Activated naive CD8-positive, alpha-beta T cell treated with anti-CD3 and anti-CD28 coated beads, Interleukin-2, amount 50 U/mL, for 24 hours (primary cell): ENCODE data around the gene COL4A1.

Experiments
- ATAC-seq: fragments of 150-1000 bp; cut with Tn5 transposase; one replicate; pipeline ENCODE4 v1.10.0; 2021
- DNase-seq: peaks from one replicate; pipeline ENCODE4 v3.0.0; 2021
- H3K27ac Mint-ChIP-seq: one replicate; pipeline ENCODE4 v1.8.0; 2021; ENCODE audit warnings: mild to moderate bottlenecking, mixed read lengths
- H3K27me3 Mint-ChIP-seq: one replicate; pipeline ENCODE4 v1.8.0; 2021; ENCODE audit warnings: mixed read lengths
- H3K36me3 Mint-ChIP-seq: one replicate; pipeline ENCODE4 v1.8.0; 2021; ENCODE audit warnings: low read depth, mixed read lengths
- H3K4me1 Mint-ChIP-seq: one replicate; pipeline ENCODE4 v1.8.0; 2021; ENCODE audit warnings: mixed read lengths
- H3K4me3 Mint-ChIP-seq: one replicate; pipeline ENCODE4 v1.8.0; 2021; ENCODE audit warnings: mild to moderate bottlenecking, moderate library complexity, mixed read lengths
- H3K9me3 Mint-ChIP-seq: one replicate; pipeline ENCODE4 v1.8.0; 2021; ENCODE audit warnings: mixed read lengths

The COL4A1 gene

DNA sequence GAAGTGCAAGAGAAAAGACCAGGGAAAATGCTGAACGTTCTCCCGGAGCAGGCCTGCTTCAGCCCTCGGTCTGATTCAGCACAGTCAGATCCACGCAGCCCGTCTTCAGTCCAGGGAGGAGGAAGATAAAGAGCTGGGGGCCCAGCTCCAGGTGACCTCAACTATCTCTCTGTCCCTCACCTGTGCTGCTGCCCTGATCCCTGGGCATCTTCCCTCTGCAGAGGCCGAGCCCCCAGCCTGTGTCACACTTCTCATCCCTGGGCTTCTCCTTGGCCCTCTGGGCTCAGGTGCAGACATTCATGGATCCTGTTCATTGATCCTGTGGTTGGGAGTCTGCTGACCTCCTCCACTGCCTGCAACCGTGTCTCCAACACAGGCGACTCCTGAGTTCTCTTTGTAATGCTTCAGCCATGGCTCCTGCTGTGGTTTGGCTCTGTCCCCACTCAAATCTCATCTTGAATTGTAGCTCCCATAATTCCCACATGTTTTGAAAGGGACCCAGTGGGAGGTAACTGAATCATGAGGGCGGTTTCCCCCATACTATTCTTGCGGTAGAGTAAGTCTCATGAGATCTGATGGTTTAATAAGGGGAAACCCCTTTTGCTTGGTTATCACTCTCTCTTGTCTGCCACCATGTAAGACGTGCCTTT, 28.0 kb upstream of the COL4A1 start:
- no peak overlapping the region for H3K4me3 Mint-ChIP-seq
- H3K9me3 Mint-ChIP-seq, result no peaks in the 10 kb centered on the region
- peaks cover 12% of the 10 kb centered on the region for H3K4me1 Mint-ChIP-seq
- ATAC-seq, result no peak
- peaks cover 28% of the 10 kb centered on the region for H3K27me3 Mint-ChIP-seq
- H3K27ac Mint-ChIP-seq, result no peak overlapping the region
- DNase-seq, result no peak
- H3K36me3 Mint-ChIP-seq, result no peaks in the 10 kb centered on the region

DNA sequence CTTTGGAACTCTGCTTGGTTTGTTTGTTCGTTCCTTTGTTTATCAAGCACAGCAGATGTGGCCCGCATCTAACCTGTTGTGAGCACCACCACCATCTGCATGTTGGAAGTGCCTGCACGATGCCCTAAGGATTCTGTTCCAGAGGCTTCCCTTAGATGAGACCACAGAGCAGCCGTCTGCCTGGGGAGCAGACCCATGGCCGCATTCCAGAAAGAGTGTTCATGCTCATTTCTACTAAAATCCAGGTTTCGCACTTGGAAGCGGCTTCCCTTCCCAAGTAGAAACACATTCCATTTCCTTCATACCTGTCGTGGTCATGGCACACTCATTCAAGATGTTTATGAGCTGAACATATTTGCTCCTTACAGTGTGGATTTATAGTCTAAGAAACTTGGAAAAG, 27.3 kb upstream of the COL4A1 start:
- no peak overlapping the region for H3K4me3 Mint-ChIP-seq
- peaks cover 6% of the 10 kb centered on the region for H3K4me1 Mint-ChIP-seq
- ATAC-seq (no peak), DNase-seq (no peak)
- H3K9me3 Mint-ChIP-seq, result no peaks in the 10 kb centered on the region
- peaks cover 25% of the 10 kb centered on the region for H3K27me3 Mint-ChIP-seq
- H3K36me3 Mint-ChIP-seq, result no peaks in the 10 kb centered on the region
- no peak overlapping the region for H3K27ac Mint-ChIP-seq

DNA sequence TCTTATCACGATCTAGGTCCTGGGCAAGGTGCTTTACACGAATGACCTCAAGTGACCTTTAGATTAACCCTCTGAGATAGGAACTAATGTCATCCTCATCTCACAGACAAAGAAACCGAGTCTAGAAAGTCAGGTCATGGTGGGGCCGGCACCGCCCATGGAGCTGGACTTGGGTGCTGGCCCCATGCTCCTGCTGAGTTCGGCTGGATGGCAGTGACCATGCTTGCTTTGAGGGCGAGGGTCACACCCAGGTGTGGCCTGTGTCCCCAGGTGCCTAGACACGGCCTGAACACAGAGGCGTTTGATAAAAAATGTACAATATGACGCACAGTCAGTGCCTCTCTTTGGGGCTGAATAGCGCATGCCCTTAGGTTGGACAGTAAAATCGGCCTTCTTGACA, 26.9 kb upstream of the COL4A1 start:
- ATAC-seq (no peak), DNase-seq (no peak)
- Mint-ChIP-seq H3K9me3 (no peaks in the 10 kb centered on the region), H3K4me1 (peaks cover 3% of the 10 kb centered on the region), H3K36me3 (no peaks in the 10 kb centered on the region), H3K4me3 (no peak overlapping the region), H3K27ac (no peak overlapping the region), H3K27me3 (peaks cover 23% of the 10 kb centered on the region)

DNA sequence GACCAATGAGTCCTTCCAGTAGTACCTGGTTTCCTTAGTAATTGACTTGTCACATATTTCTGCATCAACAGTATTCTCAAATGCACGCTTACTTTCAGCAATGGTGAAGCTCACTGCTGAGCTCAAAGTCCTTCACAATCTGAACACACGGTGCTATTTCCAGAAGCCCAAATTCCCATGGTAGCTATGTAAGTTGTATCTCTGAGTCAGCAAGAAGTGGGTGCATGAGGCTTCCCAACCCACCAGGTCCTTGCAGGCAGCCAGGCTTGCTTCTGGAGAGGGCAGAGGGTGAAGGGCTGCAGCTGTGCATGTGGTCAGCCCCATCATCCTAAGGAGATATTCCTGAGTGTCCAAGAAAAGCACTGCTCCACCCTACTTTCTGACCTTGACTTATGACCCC, 25.8 kb upstream of the COL4A1 start:
- no peaks in the 10 kb centered on the region for H3K4me1 Mint-ChIP-seq
- H3K27ac Mint-ChIP-seq, result no peak overlapping the region
- no peak overlapping the region for H3K4me3 Mint-ChIP-seq
- H3K27me3 Mint-ChIP-seq, result peaks cover 19% of the 10 kb centered on the region
- H3K9me3 Mint-ChIP-seq, result no peaks in the 10 kb centered on the region
- H3K36me3 Mint-ChIP-seq, result no peaks in the 10 kb centered on the region
- no peak for DNase-seq
- ATAC-seq, result no peak

DNA sequence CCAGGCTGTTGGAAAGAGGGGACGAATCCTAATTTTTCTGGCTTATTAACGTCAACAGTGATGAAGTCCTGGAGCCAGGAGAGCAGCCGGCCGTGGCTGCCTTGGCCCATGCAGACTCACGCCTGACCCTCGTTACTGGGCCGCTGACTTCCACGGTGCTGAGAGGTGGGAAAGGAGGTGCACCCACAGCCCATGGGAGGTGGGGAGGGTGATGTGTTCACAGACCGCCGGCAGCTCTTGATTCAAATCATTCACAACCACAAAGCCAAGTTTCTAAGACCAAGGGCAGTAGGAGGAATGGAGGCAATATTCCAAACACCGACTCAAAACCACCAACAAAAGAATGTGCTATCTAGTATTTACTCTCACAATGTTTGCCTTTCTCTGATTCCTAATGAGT, 24.4 kb upstream of the COL4A1 start:
- H3K36me3 Mint-ChIP-seq, result no peaks in the 10 kb centered on the region
- H3K4me3 Mint-ChIP-seq, result no peak overlapping the region
- H3K27me3 Mint-ChIP-seq, result peaks cover 28% of the 10 kb centered on the region
- no peak overlapping the region for H3K27ac Mint-ChIP-seq
- H3K4me1 Mint-ChIP-seq, result no peaks in the 10 kb centered on the region
- DNase-seq, result no peak
- no peaks in the 10 kb centered on the region for H3K9me3 Mint-ChIP-seq
- no peak for ATAC-seq

DNA sequence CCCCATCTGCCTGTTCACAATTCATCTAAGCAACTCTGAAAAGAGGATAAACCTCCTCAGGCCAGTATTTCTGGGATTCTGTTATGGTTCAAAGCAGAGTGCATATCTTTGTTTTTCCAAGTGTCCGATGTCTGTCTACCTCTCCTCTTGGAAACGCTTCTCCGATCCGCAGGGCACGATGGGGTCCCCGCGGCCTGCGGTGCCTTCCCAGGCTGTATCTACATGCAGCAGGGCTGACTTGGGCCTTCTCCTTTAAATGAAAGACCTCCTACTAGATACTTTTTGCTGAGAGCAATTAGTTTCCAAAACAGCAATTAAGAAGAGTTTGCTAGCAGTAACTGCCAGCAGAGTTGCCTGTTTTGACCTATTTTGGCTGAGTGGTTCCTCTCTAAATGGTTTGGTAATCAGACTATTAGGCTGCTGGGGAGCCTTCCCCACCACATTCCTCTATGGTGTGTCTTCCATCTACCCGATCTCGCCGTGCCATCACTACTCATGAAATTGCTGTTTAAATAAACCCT, 23.6 kb upstream of the COL4A1 start:
- no peak for DNase-seq
- peaks cover 33% of the 10 kb centered on the region for H3K27me3 Mint-ChIP-seq

DNA sequence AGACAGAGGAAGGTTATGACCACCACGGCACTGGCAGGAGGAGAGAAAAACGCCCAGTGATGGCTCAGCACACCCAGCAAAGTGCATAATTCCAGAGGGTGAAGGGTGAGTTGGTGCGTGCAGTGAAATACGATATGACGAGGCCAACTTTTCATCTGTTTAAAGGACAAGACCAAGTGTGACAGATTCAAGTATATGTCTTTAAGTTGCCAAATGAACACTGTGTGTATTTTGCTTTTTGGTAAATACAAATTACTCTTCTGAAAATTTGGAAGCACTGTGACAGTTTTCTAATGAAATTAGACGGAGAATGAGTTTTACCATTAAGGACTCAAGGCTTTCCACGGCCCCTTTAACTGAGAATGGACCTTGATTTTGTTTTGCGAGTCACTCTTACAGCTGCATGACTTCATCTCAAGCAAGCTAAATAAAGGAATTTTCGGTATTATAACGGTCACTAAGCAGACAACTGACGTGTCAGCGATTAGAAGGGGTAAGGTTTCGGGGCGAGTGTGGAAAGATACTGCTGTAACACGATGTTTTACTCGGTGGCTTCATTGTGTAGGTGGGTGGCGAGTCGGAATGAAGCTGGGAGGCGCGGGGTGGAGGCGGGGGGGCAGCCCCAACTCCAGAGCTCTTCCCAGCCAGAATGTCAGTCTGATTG, 23.0 kb upstream of the COL4A1 start:
- Mint-ChIP-seq H3K36me3 (no peaks in the 10 kb centered on the region), H3K27me3 (peaks cover 36% of the 10 kb centered on the region), H3K4me1 (no peaks in the 10 kb centered on the region), H3K4me3 (no peak overlapping the region), H3K9me3 (no peaks in the 10 kb centered on the region), H3K27ac (no peak overlapping the region)
- ATAC-seq, result no peak
- no peak for DNase-seq

More for the DNA sequence above, 23.6 kb upstream of the COL4A1 start:
- Mint-ChIP-seq H3K9me3 (no peaks in the 10 kb centered on the region), H3K36me3 (no peaks in the 10 kb centered on the region), H3K4me3 (no peak overlapping the region), H3K27ac (no peak overlapping the region), H3K4me1 (no peaks in the 10 kb centered on the region)
- ATAC-seq, result no peak

DNA sequence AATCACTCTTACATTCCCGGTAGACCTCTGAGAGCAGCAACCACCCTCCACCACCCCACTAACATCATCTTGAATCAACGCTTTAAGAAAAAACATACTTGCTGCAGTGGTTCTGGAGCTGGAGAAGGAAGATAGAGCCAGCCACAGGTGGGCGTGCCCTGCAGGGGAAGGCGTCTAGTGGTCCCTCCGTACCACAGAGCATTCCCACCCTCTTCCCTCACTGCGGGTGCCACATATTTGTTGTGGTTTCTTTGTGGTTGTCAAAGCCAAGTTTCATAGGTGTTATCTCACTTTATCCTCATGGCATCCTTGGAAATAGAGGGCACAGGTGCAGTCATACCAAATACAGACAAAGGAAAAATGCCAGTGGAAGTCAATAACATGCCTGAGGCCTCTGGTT, 22.3 kb upstream of the COL4A1 start:
- H3K4me1 Mint-ChIP-seq, result no peaks in the 10 kb centered on the region
- H3K4me3 Mint-ChIP-seq, result no peak overlapping the region
- no peak overlapping the region for H3K27ac Mint-ChIP-seq
- peaks cover 36% of the 10 kb centered on the region for H3K27me3 Mint-ChIP-seq
- H3K36me3 Mint-ChIP-seq, result no peaks in the 10 kb centered on the region
- no peak for DNase-seq
- H3K9me3 Mint-ChIP-seq, result no peaks in the 10 kb centered on the region
- no peak for ATAC-seq

DNA sequence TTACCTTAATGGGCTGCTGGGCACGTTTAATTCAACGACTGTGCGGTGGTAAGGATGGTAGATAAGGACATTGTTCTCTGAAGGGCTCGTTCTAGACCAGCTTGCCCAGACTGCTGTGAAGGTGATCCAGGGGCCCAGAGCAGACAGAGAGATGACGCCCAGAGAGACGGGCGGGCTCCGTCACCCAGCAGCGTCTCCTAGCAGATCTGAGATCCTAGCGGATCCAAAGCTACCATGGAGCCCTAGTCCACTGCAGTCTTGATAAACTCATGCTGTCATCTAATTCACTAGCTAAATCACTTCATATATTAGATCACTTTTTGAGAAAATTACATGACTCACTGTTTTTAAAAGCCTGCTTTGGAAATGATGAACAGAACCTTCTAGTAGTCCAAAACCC, 21.6 kb upstream of the COL4A1 start:
- Mint-ChIP-seq H3K4me3 (no peak overlapping the region), H3K27ac (no peak overlapping the region), H3K27me3 (peaks cover 39% of the 10 kb centered on the region), H3K4me1 (no peaks in the 10 kb centered on the region), H3K9me3 (no peaks in the 10 kb centered on the region), H3K36me3 (no peaks in the 10 kb centered on the region)
- DNase-seq, result no peak
- no peak for ATAC-seq

DNA sequence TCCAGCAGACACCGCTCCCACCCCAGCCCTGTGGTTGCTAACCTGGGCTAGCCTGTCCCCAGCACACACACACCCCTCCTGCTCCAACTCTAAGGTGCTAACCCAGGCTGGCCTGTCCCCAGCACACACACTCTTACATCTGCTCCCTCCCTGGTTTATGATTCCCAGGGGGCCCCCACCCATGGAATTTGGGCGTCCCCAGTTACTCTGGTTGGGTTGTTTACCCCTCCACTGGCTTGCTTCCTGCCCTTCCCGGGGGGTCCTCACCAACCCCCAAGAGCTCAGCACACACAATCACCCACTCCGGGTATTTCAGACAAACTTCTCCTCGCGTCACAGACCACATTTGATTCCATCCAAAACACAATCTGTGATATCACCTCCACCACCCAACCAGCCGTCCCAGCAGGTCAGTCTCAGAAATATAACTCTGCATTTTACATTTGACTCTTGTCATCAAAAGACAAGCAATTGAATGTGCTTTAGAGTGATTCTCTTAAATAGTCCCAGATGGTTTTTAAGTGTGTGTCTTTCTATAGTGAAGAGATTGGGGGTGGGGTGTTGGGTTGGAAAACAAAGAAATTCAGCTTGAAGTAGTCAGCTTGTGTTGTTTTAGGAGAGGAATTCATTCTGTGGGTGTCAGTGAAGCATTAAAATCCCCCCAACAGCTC, 20.2 kb upstream of the COL4A1 start:
- Mint-ChIP-seq H3K36me3 (no peaks in the 10 kb centered on the region), H3K9me3 (no peaks in the 10 kb centered on the region), H3K27me3 (peaks cover 43% of the 10 kb centered on the region), H3K4me3 (no peak overlapping the region), H3K4me1 (no peaks in the 10 kb centered on the region), H3K27ac (no peak overlapping the region)
- DNase-seq (no peak), ATAC-seq (no peak)

DNA sequence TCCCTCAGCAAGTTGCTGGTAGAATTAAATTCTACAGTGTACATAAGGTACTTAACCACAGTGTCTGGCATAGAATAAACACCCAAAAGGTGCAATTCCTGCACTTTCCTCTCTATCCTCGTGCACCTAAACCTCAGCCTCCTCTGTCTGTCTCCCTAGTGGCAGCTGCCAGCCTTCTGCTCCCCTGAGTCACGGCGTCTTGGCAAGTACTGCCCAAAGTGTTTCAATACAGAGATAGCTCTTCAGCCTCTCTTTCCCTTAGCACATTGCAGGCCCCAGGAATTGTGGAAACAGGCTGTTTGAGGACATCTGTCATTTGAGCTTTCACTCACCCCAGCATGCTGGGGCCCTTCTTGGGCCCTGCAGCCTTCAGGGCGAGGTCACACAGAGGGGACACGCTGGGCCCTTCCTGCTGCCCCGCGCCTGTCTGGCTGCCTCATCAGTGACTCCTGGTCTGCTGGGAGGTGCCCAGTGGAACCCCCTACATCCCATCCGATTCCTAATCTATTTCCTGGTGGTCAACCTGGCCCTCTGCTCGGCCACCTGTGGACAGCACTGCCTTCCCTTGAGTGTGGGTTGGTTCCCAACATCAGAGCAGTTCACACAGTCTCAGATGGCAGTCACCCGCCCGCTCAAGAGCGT, 19.4 kb upstream of the COL4A1 start:
- Mint-ChIP-seq H3K4me1 (no peaks in the 10 kb centered on the region), H3K9me3 (no peaks in the 10 kb centered on the region), H3K27ac (no peak overlapping the region), H3K4me3 (no peak overlapping the region), H3K27me3 (peaks cover 46% of the 10 kb centered on the region), H3K36me3 (no peaks in the 10 kb centered on the region)
- no peak for DNase-seq
- no peak for ATAC-seq

DNA sequence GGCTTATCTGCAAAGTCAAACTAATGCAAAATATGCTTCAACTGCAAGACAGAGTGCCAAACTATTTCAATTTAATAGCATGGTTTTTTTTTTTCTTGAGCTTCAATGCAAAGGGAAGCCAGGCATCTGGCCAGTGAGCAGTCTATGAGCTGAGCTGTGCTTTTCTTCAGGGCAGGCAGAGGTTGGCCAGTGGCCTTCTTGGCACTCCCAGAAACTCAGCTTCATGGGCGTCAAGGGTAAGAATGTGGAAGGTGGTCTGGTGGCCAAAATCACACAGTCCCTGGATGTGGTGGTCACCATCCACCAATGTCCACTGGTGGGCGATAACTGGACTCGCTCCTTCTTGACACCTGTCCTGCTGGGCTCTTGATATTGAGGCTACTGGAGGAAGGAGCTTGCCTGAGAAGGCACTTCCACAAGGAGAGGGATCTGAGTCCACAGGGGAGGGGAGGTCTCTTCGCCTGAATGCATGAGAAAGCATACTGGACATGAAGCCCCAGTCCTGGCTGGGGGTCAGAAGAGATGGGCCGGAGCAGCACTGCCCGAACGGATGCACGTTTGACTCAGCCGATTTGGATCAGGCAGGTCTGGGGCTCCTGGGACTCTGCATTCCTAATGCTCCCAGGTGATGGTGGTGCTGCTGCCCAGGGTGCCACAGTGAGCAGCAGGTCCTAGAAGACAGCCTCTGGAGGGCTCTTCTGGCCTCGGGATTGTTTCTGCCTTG, 17.2 kb upstream of the COL4A1 start:
- Mint-ChIP-seq H3K4me1 (peaks cover 13% of the 10 kb centered on the region), H3K27ac (no peak overlapping the region), H3K4me3 (no peak overlapping the region), H3K27me3 (peaks cover 53% of the 10 kb centered on the region), H3K9me3 (no peaks in the 10 kb centered on the region), H3K36me3 (no peaks in the 10 kb centered on the region)
- ATAC-seq (no peak), DNase-seq (no peak)

DNA sequence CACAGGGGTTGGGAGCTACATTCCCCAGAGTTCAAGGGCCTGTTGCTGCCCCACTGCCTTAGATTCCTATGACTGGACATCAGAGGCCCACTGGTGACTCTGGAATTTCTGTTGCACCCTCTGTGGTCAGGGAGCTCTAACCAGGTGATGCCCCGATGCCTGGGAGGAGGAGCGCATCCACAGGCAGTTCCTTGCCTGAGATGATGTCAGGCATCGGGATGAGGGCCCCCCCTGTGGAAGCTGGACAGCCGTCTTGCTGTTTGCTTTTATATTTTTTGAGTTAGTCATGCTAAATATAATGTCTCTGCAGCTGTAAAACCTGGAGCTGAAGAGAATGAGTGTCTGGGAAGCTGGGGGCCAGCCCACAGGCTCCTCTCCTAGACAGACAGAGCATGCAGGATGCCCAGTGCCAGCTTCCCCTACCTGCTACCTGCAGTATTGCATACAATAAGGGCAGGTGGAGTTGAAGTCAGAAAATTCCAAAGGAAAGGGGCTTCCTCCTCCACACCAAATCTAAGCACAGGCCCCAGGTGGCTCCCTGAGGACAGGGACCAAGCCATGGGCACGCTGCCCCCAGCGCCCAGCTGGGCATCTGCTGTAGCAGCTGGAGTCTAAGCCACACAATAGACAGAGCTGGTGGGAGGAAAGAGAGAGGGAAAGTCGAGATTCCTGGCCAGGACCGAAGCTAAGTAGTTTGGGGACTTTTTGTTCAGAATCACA, 16.4 kb upstream of the COL4A1 start:
- H3K4me1 Mint-ChIP-seq, result peaks cover 13% of the 10 kb centered on the region
- ATAC-seq (no peak), DNase-seq (no peak)
- H3K27ac Mint-ChIP-seq, result no peak overlapping the region
- H3K4me3 Mint-ChIP-seq, result no peak overlapping the region
- peaks cover 55% of the 10 kb centered on the region for H3K27me3 Mint-ChIP-seq
- H3K9me3 Mint-ChIP-seq, result no peaks in the 10 kb centered on the region
- H3K36me3 Mint-ChIP-seq, result no peaks in the 10 kb centered on the region

DNA sequence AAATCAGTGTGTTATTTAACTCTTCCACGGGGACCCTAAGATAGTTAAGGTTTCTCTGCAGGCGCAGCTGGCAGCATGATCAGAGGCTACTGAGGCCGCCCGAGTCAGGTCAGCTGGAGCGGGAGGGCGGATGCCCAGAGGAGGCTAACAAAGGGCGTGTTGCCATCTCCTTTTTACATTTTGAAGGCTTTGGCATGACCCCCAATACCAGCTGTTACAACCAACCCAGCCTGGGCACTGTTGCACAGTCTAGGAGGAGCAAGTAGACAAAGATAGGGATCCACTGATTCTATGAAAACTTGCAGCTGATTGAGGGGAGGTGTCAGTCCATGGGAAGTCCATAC, 15.8 kb upstream of the COL4A1 start:
- DNase-seq, result no peak
- ATAC-seq, result no peak
- H3K27ac Mint-ChIP-seq, result no peak overlapping the region
- H3K9me3 Mint-ChIP-seq, result no peaks in the 10 kb centered on the region
- H3K4me1 Mint-ChIP-seq, result peaks cover 13% of the 10 kb centered on the region
- no peak overlapping the region for H3K4me3 Mint-ChIP-seq
- no peaks in the 10 kb centered on the region for H3K36me3 Mint-ChIP-seq
- peaks cover 55% of the 10 kb centered on the region for H3K27me3 Mint-ChIP-seq
